ENCODE results near the gene VWA8.
"Not testable (repeated sequence)": the region's sequence is repeated elsewhere in the genome, so short reads cannot be mapped to it uniquely, and the experiment has no call there.

Gene VWA8

DNA sequence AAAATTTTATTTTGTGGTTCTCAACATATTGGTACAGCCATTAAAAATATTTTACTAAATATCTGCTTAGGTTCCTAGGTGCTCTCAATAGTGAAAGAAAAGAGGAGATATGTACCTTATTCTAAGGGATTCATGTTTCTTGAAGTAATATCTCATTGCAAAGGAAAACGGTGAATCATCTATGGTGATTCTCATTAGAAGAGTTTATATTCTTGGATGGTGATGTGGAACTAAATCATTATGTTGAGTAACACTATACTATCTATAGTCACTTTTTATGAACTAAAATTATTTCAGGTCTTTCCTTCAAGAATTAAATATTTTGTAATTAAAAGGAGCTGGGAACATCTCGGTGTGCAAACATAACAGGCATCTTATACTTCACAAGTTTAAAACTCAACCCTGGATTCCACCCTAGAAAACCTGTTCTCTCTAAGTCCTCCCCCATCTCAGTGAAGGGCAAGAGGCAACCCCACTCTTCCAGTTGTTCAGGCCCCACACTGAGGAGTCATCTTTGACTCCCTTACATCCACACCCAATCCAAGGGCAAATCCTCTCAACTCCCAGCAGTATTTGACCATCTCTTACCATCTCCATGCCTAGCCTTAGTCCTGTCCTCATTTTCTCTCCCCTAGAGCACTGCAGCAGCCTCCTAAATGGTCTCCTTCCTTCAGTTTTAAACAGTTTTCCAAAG lies 363.4 kb downstream of the VWA8 start:
- no peak for DNase-seq (ENCODE audit: low read depth in 1 of 2, low spot score in 1 of 2)

DNA sequence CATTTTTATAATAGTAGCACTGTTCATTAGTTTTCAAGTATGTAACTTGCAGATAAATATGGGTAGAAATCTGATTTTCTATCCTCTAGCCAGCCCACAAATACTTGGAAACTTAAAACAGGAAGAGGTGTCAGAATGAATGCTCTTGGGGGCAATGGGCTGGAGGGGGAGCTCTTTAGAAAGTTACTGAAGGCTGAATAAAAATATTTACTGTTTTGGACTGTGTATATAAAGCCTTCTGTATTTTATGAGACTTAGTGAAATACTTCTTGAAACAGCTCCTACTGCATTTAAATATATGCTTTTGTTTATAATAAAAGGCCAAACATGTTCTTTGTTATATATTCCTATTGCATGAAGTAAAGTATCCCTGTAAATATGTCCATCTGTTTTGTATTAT lies 364.7 kb downstream of the VWA8 start:
- DNase-seq (ENCODE audit: low read depth in 1 of 2, low spot score in 1 of 2), result no peak

- DNase-seq (ENCODE audit: low read depth in 1 of 2, low spot score in 1 of 2), result no peak
Measured at GRCh38 chr13:41595298-41595697, 365.6 kb downstream of the VWA8 start.

- no peak for DNase-seq (ENCODE audit: low read depth in 1 of 2, low spot score in 1 of 2)
Measured at GRCh38 chr13:41590643-41591042, 370.3 kb downstream of the VWA8 start.

GRCh38 chr13:41590122-41590521 lies 370.8 kb downstream of the VWA8 start:
- DNase-seq (ENCODE audit: low read depth in 1 of 2, low spot score in 1 of 2), result no peak

DNA sequence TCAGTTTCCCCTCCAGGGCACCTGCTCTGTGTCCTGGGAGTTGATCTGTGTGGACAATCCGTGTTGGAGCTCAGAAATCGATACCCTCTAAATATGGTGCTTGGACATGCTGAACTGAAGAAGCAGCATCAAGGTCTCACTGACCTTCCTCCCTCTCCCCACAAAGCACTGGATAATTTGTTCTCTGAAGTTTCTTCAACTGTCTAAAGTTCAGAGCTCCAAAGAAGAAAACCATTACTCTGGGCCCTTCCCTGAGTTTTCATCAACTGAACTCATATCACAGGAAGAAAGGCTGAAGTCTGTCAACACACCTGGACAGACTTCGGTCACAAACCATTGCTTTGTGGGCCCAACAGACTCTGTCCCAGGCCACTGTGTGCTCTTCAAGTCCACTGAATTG lies 371.5 kb downstream of the VWA8 start:
- no peak for DNase-seq (ENCODE audit: low read depth in 1 of 2, low spot score in 1 of 2)

- DNase-seq (ENCODE audit: low read depth in 1 of 2, low spot score in 1 of 2), result peak in 1 of 2 donors; percentile 6
Measured at GRCh38 chr13:41588899-41589298, 372.0 kb downstream of the VWA8 start.

DNA sequence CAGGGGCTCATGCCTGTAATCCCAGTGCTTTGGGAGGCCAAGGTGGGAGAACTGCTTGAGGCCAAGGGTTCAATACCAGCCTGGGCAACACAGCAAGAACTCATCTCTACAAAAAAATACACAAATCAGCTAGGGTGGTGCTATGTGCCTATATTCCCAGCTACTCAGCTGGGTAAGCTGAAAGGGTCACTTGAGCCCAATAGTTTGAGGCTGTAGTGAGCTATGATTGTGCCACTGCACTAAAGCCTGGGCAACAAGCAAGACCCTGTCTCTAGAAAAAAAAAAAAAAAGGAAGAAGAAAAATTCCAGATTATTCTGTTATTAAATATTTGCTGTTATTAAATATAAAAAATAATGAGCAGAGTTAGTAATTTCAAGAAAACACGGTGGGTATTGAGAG lies 372.5 kb downstream of the VWA8 start:
- no peak for DNase-seq (ENCODE audit: low read depth in 1 of 2, low spot score in 1 of 2)

DNA sequence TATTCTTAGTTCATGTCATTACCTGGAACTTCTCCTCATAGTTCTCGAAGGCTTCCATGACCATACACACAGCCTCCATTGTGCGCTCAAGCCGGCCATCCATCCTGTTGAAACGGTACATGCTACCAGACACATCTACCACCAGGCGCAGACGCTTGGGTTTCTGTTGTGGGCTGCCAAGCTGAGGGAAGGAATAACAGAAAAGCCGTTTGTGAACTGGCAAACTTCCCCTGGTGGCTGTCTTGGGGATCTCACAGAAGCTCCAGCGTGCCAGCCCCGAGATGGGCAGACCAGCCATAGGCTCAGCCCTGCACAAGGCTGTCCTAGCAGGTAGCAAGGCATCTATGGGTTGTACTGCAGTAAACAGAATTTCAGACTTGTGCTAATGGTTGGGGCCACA lies 373.4 kb downstream of the VWA8 start:
- DNase-seq (ENCODE audit: low read depth in 1 of 2, low spot score in 1 of 2), result no peak

DNA sequence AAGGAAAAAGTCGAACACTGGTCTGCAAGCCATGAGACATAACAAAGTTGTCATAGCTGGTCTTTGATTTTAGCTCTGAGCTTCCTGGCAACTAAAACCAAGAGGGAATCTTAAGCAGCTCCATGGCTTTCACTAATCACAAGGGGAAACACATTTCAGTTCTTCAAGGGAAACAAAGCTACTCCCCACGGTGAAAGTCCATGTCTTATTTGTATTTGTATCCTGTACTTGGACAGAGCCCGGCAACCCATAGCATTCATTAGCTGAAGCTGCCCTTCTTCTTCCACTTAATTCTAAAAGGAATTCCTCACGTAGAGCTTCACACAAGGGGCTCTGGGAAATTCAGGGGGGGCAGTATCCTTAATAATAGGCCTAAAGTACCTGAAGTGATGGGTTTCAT lies 374.7 kb downstream of the VWA8 start:
- DNase-seq (ENCODE audit: low read depth in 1 of 2, low spot score in 1 of 2), result no peak

GRCh38 chr13:41582027-41582463 lies 378.9 kb downstream of the VWA8 start:
- DNase-seq (ENCODE audit: low read depth in 1 of 2, low spot score in 1 of 2), result no peak

DNA sequence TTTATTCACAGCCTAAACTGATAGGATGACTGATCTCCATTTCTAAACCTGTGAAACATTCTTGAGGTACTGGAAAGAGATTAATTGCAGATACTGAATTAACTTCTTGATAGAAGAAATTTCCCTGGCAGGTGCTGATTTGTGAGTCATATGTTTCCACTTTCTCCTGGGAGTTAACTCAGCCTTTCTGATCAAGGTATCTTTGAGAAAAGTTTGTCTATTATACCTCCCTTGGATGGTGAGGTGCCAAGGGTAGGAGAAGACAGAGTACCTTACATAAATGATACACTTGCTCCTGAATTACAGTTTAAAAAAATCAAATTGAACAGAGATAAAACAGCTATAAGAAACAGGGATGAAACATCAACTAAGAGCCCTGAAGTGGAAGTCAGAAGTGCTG lies 380.6 kb downstream of the VWA8 start:
- DNase-seq (ENCODE audit: low read depth in 1 of 2, low spot score in 1 of 2), result no peak

DNA sequence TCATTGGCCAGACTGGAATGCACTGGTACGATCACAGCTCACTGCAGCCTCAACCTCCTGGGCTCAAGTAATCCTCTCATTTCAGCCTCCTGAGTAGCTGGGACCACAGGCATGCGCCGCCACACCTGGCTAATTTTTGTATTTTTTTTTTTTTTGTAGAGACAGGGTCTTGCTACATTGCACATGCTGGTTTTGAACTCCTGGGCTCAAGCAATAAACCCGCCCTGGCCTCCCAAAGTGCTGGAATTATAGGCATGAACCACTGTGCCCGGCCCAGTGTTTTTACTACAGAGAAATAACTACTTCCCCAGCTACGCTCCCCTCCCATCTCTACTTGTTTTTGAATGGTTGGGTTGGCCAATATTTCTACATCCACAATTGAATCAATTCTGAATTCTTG lies 381.0 kb downstream of the VWA8 start:
- DNase-seq (ENCODE audit: low read depth in 1 of 2, low spot score in 1 of 2), result no peak

DNA sequence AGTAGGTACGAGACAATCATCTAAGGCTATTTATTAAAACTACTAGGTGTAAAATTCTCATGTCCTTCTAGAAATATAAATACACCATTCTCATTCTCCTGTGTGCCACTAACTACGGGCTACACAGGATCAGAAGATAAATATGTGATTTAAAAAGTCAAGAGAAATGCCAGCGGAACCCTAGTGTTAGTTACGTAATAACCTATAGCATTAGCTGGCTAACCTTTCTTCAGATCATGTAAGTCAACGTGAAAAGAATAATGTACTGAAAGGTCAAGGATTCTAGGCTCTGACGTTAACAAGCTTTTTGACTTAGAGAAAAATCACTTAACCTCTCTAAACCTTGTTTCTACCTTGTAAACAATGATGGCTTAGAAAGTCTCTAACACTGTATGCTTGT lies 381.7 kb downstream of the VWA8 start:
- no peak for DNase-seq (ENCODE audit: low read depth in 1 of 2, low spot score in 1 of 2)

- no peak for DNase-seq (ENCODE audit: low read depth in 1 of 2, low spot score in 1 of 2)
Measured at GRCh38 chr13:41578371-41578770, 382.5 kb downstream of the VWA8 start.

GRCh38 chr13:41577436-41577835 lies 383.5 kb downstream of the VWA8 start:
- no peak for DNase-seq (ENCODE audit: low read depth in 1 of 2, low spot score in 1 of 2)

DNA sequence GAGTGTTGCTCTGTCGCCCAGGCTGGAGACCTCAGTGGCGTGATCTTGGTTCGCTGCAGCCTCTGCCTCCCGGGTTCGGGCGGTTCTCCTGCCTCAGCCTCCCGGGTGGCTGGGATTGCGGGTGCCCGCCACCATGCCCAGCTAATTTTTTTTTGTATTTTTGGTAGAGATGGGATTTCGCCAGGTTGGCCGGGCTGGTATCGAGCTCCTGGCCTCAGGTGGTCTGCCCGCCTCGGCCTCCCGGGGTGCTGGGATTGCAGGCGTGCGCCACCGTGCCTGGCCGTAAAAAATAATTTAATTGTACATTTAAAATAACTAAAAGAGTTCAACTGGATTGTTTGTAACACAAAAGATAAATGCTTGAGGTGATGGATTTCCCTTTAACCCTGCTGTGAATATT lies 387.3 kb downstream of the VWA8 start:
- DNase-seq (ENCODE audit: low read depth in 1 of 2, low spot score in 1 of 2), result not testable (repeated sequence)

- not testable (repeated sequence) for DNase-seq (ENCODE audit: low read depth in 1 of 2, low spot score in 1 of 2)
Measured at GRCh38 chr13:41571817-41572340, 389.0 kb downstream of the VWA8 start.

DNA sequence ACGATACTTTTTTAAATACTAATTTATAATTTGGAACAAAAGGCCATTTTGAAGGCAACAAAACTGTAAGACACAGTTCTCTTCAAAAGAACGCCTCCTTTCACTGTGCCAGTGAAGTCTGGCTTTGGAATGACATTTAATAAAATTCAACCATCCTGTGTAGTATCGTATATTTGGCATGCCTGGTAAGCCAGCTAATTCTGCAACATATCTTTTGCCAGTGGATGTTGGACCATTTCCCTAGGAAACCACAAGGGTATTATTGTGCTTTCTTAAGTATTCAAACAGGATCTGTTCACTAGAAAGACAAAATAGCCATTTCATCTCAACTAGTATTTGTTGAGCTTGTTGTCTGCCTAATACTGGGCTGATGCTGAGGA lies 391.9 kb downstream of the VWA8 start:
- no peak for DNase-seq (ENCODE audit: low read depth in 1 of 2, low spot score in 1 of 2)

DNA sequence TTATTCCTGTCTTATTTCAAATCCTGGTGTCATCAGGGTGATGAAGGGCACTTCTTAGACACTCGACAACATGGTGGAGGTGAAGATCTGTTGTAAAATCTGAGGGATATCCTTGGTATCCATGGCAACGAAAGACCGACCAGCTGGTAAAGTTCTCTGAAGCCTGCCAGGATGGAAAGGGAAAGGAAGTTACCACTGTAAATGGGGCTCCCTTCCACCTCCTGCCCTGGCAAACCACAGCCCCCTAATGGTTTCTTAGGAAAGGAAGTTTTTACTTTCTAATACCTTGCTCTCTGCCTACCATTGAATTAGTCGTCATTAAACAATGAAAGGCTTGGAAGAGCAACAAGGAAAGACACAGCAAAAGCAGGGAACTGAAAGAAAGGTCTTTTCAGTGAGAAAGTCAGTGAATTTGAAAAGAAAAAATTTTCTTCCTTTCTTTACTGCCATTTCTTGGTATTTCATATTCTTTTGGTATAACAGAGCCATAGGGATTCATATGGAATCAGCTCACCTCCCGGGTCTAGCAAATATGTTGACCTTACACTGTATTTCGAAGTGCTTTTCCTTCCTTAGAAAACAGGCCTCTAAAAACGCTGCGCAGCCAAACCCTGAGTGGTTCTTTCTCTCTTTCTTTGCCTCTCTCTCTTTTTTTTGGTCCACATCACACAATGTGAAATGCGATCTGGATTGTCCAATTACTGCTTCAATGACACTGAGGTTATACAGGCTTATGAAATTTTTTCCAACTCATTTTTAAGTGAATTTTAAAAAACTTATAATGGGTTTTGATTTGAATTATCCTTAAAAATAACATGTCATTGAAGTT lies 392.6 kb downstream of the VWA8 start:
- DNase-seq (ENCODE audit: low read depth in 1 of 2, low spot score in 1 of 2), result no peak

DNA sequence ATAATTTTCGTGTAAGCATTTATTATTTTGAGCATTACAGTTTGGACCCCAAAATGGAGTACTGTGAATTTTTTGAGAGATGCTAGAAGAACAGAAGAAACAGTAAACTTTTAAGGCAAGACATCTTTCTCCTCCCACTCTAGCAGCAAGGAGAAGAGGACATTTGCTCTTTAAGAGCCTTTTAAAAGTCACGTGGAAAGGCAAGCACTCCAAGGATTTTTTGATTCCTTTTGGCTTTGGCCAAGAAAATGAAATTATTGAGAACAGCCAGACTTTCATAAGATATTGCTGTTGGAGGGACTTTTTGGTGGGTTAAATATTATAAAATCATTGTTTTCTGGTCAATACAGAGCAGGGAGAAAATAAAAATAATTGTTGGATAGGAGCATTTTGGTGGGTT lies 393.5 kb downstream of the VWA8 start:
- DNase-seq (ENCODE audit: low read depth in 1 of 2, low spot score in 1 of 2), result no peak

DNA sequence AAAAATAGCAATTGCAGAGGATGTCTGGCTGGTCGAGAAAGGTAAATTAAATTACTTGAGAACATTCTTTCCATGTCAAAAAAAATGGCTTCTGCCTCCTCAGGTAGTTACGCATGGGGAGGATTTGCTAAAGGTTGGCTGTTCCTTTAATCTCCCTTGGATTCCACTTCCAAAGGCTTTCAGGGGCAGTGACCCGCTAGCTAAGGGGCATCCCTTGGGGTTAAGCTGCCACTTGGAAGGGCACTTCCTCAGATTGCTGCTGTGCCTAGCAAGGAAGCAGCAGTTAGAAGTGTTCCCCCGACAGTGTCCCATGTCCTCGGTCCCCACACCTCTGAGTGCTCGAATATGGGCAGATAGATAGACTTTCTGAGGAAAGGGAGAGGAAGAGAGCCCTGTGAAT lies 395.1 kb downstream of the VWA8 start:
- no peak for DNase-seq (ENCODE audit: low read depth in 1 of 2, low spot score in 1 of 2)
